ENCODE measurements around the gene CERS5.

Gene CERS5

DNA sequence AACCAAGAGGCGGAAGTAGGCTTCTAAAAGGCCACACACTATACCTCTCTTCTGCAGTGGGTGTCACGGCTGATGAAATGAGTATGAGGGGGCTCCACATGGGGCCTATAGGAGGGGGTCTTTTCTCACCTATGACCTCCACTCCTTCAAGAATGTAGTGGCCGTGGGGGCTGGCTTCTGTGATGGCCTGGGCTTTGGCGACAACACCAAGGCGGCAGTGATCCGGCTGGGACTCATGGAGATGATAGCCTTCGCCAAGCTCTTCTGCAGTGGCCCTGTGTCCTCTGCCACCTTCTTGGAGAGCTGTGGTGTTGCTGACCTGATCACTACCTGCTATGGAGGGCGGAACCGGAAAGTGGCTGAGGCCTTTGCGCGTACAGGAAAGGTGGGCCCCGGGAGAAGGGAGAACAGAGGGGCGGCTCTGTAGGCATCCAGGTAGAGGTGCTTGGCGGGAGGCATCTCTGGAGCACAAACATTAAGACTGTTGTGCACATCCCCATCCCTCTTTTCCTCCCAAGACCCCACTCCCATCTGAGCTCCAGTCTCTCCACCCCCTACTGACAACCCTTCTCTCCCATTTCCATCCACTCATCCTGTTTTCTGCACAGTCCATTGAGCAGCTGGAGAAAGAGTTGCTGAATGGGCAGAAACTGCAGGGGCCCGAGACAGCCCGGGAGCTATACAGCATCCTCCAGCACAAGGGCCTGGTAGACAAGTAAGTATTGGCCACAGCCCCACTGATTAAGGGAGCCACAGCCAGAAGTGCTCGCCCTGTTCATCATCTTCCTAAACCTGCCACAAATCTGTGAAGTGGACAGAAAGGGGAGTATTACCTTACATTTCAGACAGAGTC is 59.5 kb downstream of the CERS5 start:
- FAIRE-seq (no peak), DNase-seq (ENCODE audit: insufficient read length, low spot score) (no peak)
- no peak for TF ChIP-seq POLR2AphosphoS5 (IDR thresholded peaks at IDR 0.05; ENCODE audit: low read depth, low read length)
- no peak for TF ChIP-seq POU2F2 (IDR thresholded peaks at IDR 0.05; ENCODE audit: low read depth, low read length)
- TF ChIP-seq TAF1 (IDR thresholded peaks at IDR 0.05; ENCODE audit: low read depth, low read length): no peak
- no peak for TF ChIP-seq SPI1 (IDR thresholded peaks at IDR 0.05; ENCODE audit: low read depth, low read length)
- no peak for TF ChIP-seq POLR2A (IDR thresholded peaks at IDR 0.05; ENCODE audit: low read depth, low read length)
- no peak for TF ChIP-seq PAX5 (IDR thresholded peaks at IDR 0.05; ENCODE audit: insufficient read depth, low read length, severe bottlenecking)

DNA sequence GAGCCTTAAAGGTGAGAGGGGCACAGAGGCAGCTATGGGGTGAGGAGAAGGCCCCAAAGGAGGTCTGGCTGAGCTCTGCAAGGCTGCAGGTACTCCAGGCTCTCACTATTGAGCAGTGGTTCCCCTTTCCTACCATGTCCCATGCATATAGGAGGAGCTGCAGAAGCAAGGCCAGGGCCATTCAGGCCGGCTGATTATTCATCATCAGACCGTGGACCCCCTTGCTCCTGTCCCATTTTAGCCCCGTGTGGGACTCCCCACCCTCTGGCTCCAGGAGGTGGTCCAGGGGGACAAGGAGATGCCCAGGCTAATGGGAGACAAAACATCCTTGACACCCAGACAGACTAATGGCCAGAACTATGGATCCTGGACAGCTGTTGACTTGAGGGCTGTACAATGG is 60.3 kb downstream of the CERS5 start:
- TF ChIP-seq POU2F2 (IDR thresholded peaks at IDR 0.05; ENCODE audit: low read depth, low read length): no peak
- TF ChIP-seq TAF1 (IDR thresholded peaks at IDR 0.05; ENCODE audit: low read depth, low read length): no peak
- no peak for TF ChIP-seq POLR2AphosphoS5 (IDR thresholded peaks at IDR 0.05; ENCODE audit: low read depth, low read length)
- no peak for DNase-seq (ENCODE audit: insufficient read length, low spot score)
- no peak for FAIRE-seq

DNA sequence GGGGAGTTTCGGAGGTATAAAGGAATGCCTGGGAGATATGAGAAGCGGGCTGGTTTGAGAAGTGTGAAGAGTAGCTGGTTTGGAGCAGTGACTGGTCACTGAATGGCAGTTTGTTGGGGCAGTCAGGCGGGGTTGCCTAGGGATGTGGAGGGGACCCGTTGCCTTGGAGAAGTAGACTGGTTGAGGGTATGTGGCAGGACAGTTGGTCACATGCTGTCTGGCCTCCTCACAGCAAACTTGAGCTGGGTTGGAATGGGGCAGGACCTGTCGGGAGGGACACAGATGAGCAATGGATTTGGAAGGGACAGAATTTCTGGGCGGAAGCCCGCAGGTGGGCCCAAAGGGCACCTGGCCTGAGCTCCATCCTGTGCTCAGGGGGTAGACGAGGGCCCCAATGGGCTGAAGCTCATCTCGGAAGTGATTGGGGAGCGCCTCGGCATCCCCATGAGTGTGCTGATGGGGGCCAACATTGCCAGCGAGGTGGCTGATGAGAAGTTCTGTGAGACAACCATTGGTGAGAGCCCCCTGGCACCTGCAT is 61.2 kb downstream of the CERS5 start:
- TF ChIP-seq POLR2AphosphoS5 (IDR thresholded peaks at IDR 0.05; ENCODE audit: low read depth, low read length): no peak
- no peak for TF ChIP-seq SPI1 (IDR thresholded peaks at IDR 0.05; ENCODE audit: low read depth, low read length)
- TF ChIP-seq TAF1 (IDR thresholded peaks at IDR 0.05; ENCODE audit: low read depth, low read length): no peak
- no peak for TF ChIP-seq POU2F2 (IDR thresholded peaks at IDR 0.05; ENCODE audit: low read depth, low read length)
- TF ChIP-seq POLR2A (IDR thresholded peaks at IDR 0.05; ENCODE audit: low read depth, low read length): no peak
- no peak for TF ChIP-seq PAX5 (IDR thresholded peaks at IDR 0.05; ENCODE audit: insufficient read depth, low read length, severe bottlenecking)
- no peak for FAIRE-seq
- no peak for DNase-seq (ENCODE audit: insufficient read length, low spot score)

DNA sequence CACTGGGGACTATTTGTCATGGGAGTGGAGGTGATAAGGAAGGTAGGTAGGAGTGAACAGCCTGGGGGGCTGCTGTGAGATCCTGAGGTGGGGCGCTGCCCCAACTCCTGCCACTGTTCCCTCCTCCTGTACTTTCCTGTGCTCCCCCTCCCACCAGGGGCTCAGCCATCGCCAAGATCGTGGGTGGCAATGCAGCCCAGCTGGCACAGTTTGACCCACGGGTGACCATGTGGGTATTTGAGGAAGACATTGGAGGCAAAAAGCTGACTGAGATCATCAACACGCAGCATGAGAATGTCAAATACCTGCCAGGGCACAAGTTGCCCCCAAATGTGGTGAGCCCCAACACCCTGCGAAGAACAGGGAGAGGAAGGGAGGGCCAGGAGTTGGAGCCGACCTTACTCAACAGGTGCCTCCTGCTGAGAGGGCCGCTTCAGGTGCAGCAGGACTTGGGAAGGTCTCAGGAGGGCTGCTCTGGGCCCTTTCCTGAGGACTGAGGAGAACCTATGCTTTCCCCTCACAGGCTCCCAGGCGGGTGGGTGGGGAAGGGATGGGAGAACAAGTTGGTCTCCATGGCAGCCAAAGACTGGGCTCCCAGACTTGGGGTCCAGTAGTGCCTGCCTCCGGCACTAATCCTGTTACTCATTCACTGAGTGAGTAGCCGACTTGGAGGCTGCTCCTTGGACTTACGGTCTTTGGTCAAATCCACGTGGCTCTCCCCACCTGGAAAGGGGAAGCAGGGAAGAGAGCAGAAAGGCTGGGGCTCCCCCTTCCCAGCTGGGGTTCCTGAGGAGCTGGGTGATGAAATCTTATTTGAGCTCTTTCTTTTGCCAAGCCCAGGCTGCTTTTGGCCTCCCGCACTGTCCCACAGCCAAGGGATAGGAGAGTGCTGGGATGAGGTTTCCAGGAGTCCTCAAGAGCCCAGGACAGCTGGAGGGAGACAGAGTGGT is 62.5 kb downstream of the CERS5 start:
- no peak for FAIRE-seq
- no peak for DNase-seq (ENCODE audit: insufficient read length, low spot score)
- TF ChIP-seq POLR2A (IDR thresholded peaks at IDR 0.05; ENCODE audit: low read depth, low read length) (no peak), TAF1 (IDR thresholded peaks at IDR 0.05; ENCODE audit: low read depth, low read length) (no peak), POU2F2 (IDR thresholded peaks at IDR 0.05; ENCODE audit: low read depth, low read length) (no peak), POLR2AphosphoS5 (IDR thresholded peaks at IDR 0.05; ENCODE audit: low read depth, low read length) (no peak), SPI1 (IDR thresholded peaks at IDR 0.05; ENCODE audit: low read depth, low read length) (no peak), PAX5 (IDR thresholded peaks at IDR 0.05; ENCODE audit: insufficient read depth, low read length, severe bottlenecking) (no peak)

DNA sequence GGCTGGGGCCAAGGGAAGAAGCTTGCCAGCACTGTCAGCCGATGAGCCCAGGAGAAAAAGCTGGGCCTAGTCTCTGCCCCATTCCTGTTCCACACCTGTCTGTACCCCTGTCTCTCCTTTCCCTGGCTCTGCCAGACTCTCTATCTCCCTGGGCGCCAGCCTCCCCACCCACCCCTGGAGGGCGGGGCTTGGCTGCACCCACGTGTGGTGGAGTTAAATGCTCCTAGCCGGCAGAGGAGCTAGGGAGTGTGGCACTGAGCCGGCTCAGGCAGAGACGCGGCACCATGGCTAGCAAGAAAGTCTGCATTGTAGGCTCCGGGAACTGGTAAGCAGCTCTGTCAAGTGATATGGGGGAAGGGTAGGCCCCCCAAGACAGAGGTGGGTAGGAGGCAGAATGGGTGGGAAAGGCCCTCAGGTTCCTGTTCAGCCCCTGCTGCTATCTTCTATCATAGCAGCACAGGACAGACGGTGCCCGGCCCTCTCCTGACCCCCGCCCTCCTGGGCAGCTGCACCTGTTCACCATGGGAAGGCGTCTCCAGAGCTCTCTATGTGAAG is 63.3 kb downstream of the CERS5 start, which contains the start of gene GPD1:
Gene GPD1 (plus strand): TSS at position 242 of the 555 bp plus-strand sequence. CDS start 43 bp downstream, at position 285.
- DNase-seq (ENCODE audit: insufficient read length, low spot score): no peak
- TF ChIP-seq POLR2AphosphoS5 (IDR thresholded peaks at IDR 0.05; ENCODE audit: low read depth, low read length): no peak
- no peak for TF ChIP-seq POU2F2 (IDR thresholded peaks at IDR 0.05; ENCODE audit: low read depth, low read length)
- TF ChIP-seq SPI1 (IDR thresholded peaks at IDR 0.05; ENCODE audit: low read depth, low read length): no peak
- TF ChIP-seq TAF1 (IDR thresholded peaks at IDR 0.05; ENCODE audit: low read depth, low read length): no peak
- no peak for TF ChIP-seq POLR2A (IDR thresholded peaks at IDR 0.05; ENCODE audit: low read depth, low read length)
- TF ChIP-seq PAX5 (IDR thresholded peaks at IDR 0.05; ENCODE audit: insufficient read depth, low read length, severe bottlenecking): no peak
- no peak for FAIRE-seq

DNA sequence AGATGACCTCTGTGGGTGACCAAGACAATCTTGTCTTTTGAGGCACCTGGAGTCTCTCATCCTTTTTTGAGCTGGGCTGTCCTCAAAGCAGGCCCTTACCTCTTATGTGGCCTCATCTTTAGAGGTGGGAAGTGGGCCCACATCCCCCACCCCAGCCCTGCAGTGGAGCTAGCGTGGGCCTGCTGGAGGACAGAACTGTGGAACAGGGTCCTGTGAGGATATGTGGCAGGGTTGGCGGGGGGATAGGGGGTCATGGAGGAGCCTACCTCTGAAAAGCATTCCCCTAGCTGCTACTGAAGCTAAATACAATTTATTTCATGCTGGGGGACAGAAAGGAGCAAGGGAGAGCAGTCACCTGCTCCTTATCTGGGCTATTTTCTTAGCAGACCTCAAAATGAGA is 63.8 kb downstream of the CERS5 start:
- TF ChIP-seq SPI1 (IDR thresholded peaks at IDR 0.05; ENCODE audit: low read depth, low read length): no peak
- no peak for TF ChIP-seq POU2F2 (IDR thresholded peaks at IDR 0.05; ENCODE audit: low read depth, low read length)
- no peak for TF ChIP-seq TAF1 (IDR thresholded peaks at IDR 0.05; ENCODE audit: low read depth, low read length)
- TF ChIP-seq POLR2AphosphoS5 (IDR thresholded peaks at IDR 0.05; ENCODE audit: low read depth, low read length): no peak
- no peak for TF ChIP-seq POLR2A (IDR thresholded peaks at IDR 0.05; ENCODE audit: low read depth, low read length)
- TF ChIP-seq PAX5 (IDR thresholded peaks at IDR 0.05; ENCODE audit: insufficient read depth, low read length, severe bottlenecking): no peak
- no peak for FAIRE-seq
- no peak for DNase-seq (ENCODE audit: insufficient read length, low spot score)

DNA sequence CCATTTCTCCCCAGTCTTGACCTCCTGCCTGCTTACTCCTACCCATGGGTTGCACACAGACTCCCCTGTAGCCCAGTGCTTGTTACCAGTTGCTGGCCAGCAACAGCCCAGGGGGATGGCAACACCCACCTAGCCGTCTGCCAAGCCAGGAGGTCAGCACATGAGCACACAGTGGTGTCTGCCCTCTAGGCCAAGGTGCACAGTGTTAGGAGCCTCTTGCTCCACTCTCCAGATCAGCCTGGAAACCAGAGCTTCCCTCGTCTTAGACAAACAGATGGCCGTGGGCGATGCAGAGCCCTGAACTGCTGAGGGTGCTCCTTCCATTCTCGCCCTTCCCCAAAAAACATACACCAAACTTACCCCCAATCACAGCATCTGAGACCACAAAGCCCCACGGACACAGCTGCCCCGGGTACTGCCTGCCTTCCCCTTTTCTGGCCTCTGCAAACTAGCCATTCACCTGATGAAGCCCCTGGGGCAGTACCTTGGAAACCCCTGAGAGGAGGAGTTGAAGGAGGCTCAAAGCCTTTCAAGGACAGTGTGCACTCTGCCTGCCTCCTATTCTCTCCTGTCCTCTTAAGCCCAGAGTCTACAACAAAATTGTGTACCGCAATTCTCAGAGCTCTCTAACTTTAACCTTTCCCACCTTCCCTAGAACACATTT is 64.4 kb downstream of the CERS5 start:
- no peak for DNase-seq (ENCODE audit: insufficient read length, low spot score)
- FAIRE-seq: no peak
- TF ChIP-seq POLR2A (IDR thresholded peaks at IDR 0.05; ENCODE audit: low read depth, low read length) (peak; percentile 41), PAX5 (IDR thresholded peaks at IDR 0.05; ENCODE audit: insufficient read depth, low read length, severe bottlenecking) (no peak), POLR2AphosphoS5 (IDR thresholded peaks at IDR 0.05; ENCODE audit: low read depth, low read length) (peak; percentile 63), POU2F2 (IDR thresholded peaks at IDR 0.05; ENCODE audit: low read depth, low read length) (no peak), SPI1 (IDR thresholded peaks at IDR 0.05; ENCODE audit: low read depth, low read length) (peak; percentile 33)

DNA sequence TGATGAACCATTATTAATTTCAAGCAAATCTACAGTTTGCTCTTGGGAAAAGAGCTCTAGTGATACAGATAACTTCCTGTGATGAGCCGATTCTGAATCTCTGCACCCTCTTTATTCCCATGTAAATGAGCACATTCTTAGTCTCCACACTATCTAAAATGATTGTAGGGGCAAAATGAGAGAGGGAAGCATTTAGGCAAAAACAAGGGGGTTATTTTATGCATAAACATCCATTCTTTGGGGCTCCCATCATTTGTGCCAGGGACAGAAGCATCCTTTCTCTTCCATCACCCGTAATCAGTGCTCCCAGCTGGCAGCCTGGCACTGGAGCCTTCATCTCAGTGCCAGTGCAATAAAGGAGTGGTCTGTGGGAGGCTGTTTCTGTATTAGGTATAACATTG is 65.0 kb downstream of the CERS5 start:
- no peak for TF ChIP-seq SPI1 (IDR thresholded peaks at IDR 0.05; ENCODE audit: low read depth, low read length)
- no peak for TF ChIP-seq POLR2AphosphoS5 (IDR thresholded peaks at IDR 0.05; ENCODE audit: low read depth, low read length)
- TF ChIP-seq TAF1 (IDR thresholded peaks at IDR 0.05; ENCODE audit: low read depth, low read length): no peak
- no peak for TF ChIP-seq PAX5 (IDR thresholded peaks at IDR 0.05; ENCODE audit: insufficient read depth, low read length, severe bottlenecking)
- TF ChIP-seq POU2F2 (IDR thresholded peaks at IDR 0.05; ENCODE audit: low read depth, low read length): no peak
- no peak for TF ChIP-seq POLR2A (IDR thresholded peaks at IDR 0.05; ENCODE audit: low read depth, low read length)
- FAIRE-seq (no peak), DNase-seq (ENCODE audit: insufficient read length, low spot score) (no peak)

Measured in GM12891 (cell line).